MM.1S (cell line): ENCODE measurements around the gene PPP3CB.

Source experiments
- CTCF ChIP-seq: fragments of 300-600 bp; sonication (generic); IDR thresholded peaks from 2 replicates; pipeline ENCODE4 v1.5.1; 2016; ENCODE audit warnings: antibody characterized with exemption, low read length, mixed read lengths
- EZH2 ChIP-seq: fragments of 300-600 bp; sonication (generic); optimal IDR thresholded peaks from 2 replicates; pipeline ENCODE3; 2017; ENCODE audit warnings: low read depth, mild to moderate bottlenecking, antibody characterized with exemption, low read length, mixed read lengths
- EZH2phosphoT487 ChIP-seq: fragments of 300-600 bp; sonication (generic); IDR thresholded peaks from 2 replicates; pipeline ENCODE4 v1.6.1; 2018; ENCODE audit warnings: antibody characterized with exemption, low read length

- TF ChIP-seq CTCF (no peak), EZH2phosphoT487 (no peak), EZH2 (no peak)
Observed at GRCh38 chr10:73469579-73469978, 26.2 kb downstream of the PPP3CB start.
